PC-9 (cell line): ENCODE measurements around the gene DHCR7. TPM values are rescaled to one million over a fixed set of nuclear protein-coding genes. Genes with fewer than 3 reads are reported as not detected.

Experiments
- BruUV-seq: library from RNA; stranded (reverse); fragments of 400-500 nt; replicated peaks from 2 replicates; lab custom pipeline; 2021; lab: Mats Ljungman, UMichigan
- CTCF ChIA-PET: fragments of 300-600 bp; sonication (Branson Sonifier 250); formaldehyde crosslinking; loops from one replicate; lab custom pipeline; 2022; ENCODE audit warnings: antibody characterized with exemption; lab: Charles Lee
- POLR2A ChIA-PET: fragments of 300-600 bp; sonication (Branson Sonifier 250); formaldehyde crosslinking; loops from one replicate; lab custom pipeline; 2022; ENCODE audit warnings: antibody characterized with exemption; ENCODE audit not compliant: unreplicated experiment; lab: Charles Lee
- DNase-seq, 2 experiments: peaks; one replicate each; pipeline versions ENCODE4 v3.0.0 to v3.0.0-alpha.2; 2015 to 2022; ENCODE audit warnings: mixed read lengths in 1 of 2
- H2AFZ ChIP-seq: fragments of 200-600 bp; sonication (generic); 2 replicates; pipeline ENCODE4 v1.8.1; 2017; ENCODE audit warnings: antibody characterized with exemption
- H3F3A ChIP-seq: fragments of 200-600 bp; sonication (generic); 2 replicates; pipeline ENCODE4 v1.8.1; 2017; ENCODE audit warnings: antibody characterized with exemption, mild to moderate bottlenecking, low read depth; ENCODE audit not compliant: insufficient read depth
- H3K27ac ChIP-seq: fragments of 200-600 bp; sonication (generic); 2 replicates; pipeline ENCODE4 v1.6.1; 2016; ENCODE audit warnings: mixed run types
- H3K27me3 ChIP-seq: fragments of 200-600 bp; sonication (generic); 2 replicates; pipeline ENCODE4 v1.6.1; 2016; ENCODE audit warnings: low read depth, mixed run types; ENCODE audit not compliant: insufficient read depth
- H3K36me3 ChIP-seq: fragments of 200-600 bp; sonication (generic); 2 replicates; pipeline ENCODE4 v1.6.1; 2016; ENCODE audit warnings: low read depth, mixed run types
- H3K4me1 ChIP-seq: fragments of 200-600 bp; sonication (generic); replicated peaks from 2 replicates; pipeline ENCODE4 v1.6.1; 2016; ENCODE audit warnings: mixed run types; ENCODE audit not compliant: insufficient read depth
- H3K4me2 ChIP-seq: fragments of 200-600 bp; sonication (generic); 2 replicates; pipeline ENCODE4 v1.6.1; 2017; ENCODE audit warnings: mixed run types
- H3K4me3 ChIP-seq: fragments of 200-600 bp; sonication (generic); 2 replicates; pipeline ENCODE4 v1.6.1; 2016; ENCODE audit warnings: mixed run types
- H3K79me2 ChIP-seq: fragments of 200-600 bp; sonication (generic); 2 replicates; pipeline ENCODE4 v1.6.1; 2017; ENCODE audit warnings: low read depth, mixed run types
- H3K9me2 ChIP-seq: fragments of 200-600 bp; sonication (generic); 2 replicates; pipeline ENCODE4 v1.8.1; 2017; ENCODE audit warnings: mild to moderate bottlenecking; ENCODE audit not compliant: insufficient read depth
- H3K9me3 ChIP-seq: fragments of 200-600 bp; sonication (generic); 2 replicates; pipeline ENCODE4 v1.8.1; 2016; ENCODE audit warnings: low read depth; ENCODE audit not compliant: insufficient read depth
- H4K20me1 ChIP-seq: fragments of 200-600 bp; sonication (generic); 2 replicates; pipeline ENCODE4 v1.8.1; 2017; ENCODE audit not compliant: insufficient read depth
- CTCF ChIP-seq: fragments of 200-600 bp; sonication (generic); conservative IDR thresholded peaks from 2 replicates; pipeline ENCODE4 v1.6.1; 2017; ENCODE audit warnings: mixed run types, antibody characterized with exemption, mild to moderate bottlenecking, moderate library complexity
- EZH2 ChIP-seq: fragments of 200-600 bp; sonication (generic); IDR thresholded peaks from 2 replicates; pipeline ENCODE4 v1.8.0; 2017; ENCODE audit warnings: antibody characterized with exemption, low read depth
- intact Hi-C: fragments of 100-400 bp; cut with micrococcal nuclease; formaldehyde crosslinking; loops from one replicate; pipeline ENCODE4 v1.10.0; 2022; ENCODE audit not compliant: unreplicated experiment
- total RNA-seq: library from RNA; stranded (reverse); gene quantifications from 2 replicates; pipeline ENCODE4 v1.2.3, GENCODE V29; 2021

Gene DHCR7
- total RNA-seq, 1 experiment from 2014 or later = 311 TPM

- peaks cover 26% of the 10 kb centered on the region for H3K36me3 ChIP-seq
- CTCF ChIA-PET = no interaction called here
Measured at GRCh38 chr11:71465054-71465453, 16.9 kb upstream of the DHCR7 start.

GRCh38 chr11:71463331-71464211, 15.4 kb upstream of the DHCR7 start:
- no peak for TF ChIP-seq CTCF
- TF ChIP-seq EZH2 = no peak
- no TSS peak for BruUV-seq

More at GRCh38 chr11:71465054-71465453, 16.9 kb upstream of the DHCR7 start:
- H3K79me2 ChIP-seq = no peaks in the 10 kb centered on the region
- intact Hi-C loops = no loop called here
- H3K4me3 ChIP-seq = no peak overlapping the region
- no peaks in the 10 kb centered on the region for H3K27me3 ChIP-seq
- no peaks in the 10 kb centered on the region for H4K20me1 ChIP-seq
- H3K27ac ChIP-seq = no peak overlapping the region
- no peak overlapping the region for H3K4me2 ChIP-seq
- no peaks in the 10 kb centered on the region for H3F3A ChIP-seq
- no TSS peak for BruUV-seq
- H3K9me3 ChIP-seq = no peaks in the 10 kb centered on the region
- POLR2A ChIA-PET = no interaction called here
- H2AFZ ChIP-seq = no peak overlapping the region
- no peaks in the 10 kb centered on the region for H3K9me2 ChIP-seq
- no peak for TF ChIP-seq CTCF
- TF ChIP-seq EZH2 = no peak
- no peaks in the 10 kb centered on the region for H3K4me1 ChIP-seq
- no peak for DNase-seq

GRCh38 chr11:71462726-71463125, 14.5 kb upstream of the DHCR7 start:
- H3K4me1 ChIP-seq = no peaks in the 10 kb centered on the region
- no peak for DNase-seq
- intact Hi-C loops = no loop called here
- H3K36me3 ChIP-seq = peaks cover 20% of the 10 kb centered on the region
- POLR2A ChIA-PET = interaction anchor here (0.6 kb wide), 1 partner anchor 10 kb away, joined by 17 read pairs; the partner anchor contains the start of gene NADSYN1
- no peak overlapping the region for H3K4me3 ChIP-seq
- no peaks in the 10 kb centered on the region for H3K9me2 ChIP-seq
- H3F3A ChIP-seq = no peaks in the 10 kb centered on the region
- no peak overlapping the region for H3K4me2 ChIP-seq
- H3K79me2 ChIP-seq = no peaks in the 10 kb centered on the region
- H3K27ac ChIP-seq = no peak overlapping the region
- H2AFZ ChIP-seq = no peak overlapping the region
- no peaks in the 10 kb centered on the region for H3K9me3 ChIP-seq
- peaks cover 3% of the 10 kb centered on the region; the same call in 1 of the 2 replicates for H4K20me1 ChIP-seq
- no peaks in the 10 kb centered on the region for H3K27me3 ChIP-seq
- no peak for TF ChIP-seq CTCF
- no peak for TF ChIP-seq EZH2
- CTCF ChIA-PET = no interaction called here
- no TSS peak for BruUV-seq

More at GRCh38 chr11:71463331-71464211, 15.4 kb upstream of the DHCR7 start:
- Histone ChIP-seq H3K27me3 (no peaks in the 10 kb centered on the region), H3F3A (no peaks in the 10 kb centered on the region), H3K4me3 (no peak overlapping the region), H3K9me2 (no peaks in the 10 kb centered on the region), H3K27ac (no peak overlapping the region), H2AFZ (no peak overlapping the region), H3K79me2 (no peaks in the 10 kb centered on the region), H3K4me1 (no peaks in the 10 kb centered on the region), H3K4me2 (no peak overlapping the region), H4K20me1 (no peaks in the 10 kb centered on the region), H3K9me3 (no peaks in the 10 kb centered on the region), H3K36me3 (peaks cover 26% of the 10 kb centered on the region)
- POLR2A ChIA-PET = no interaction called here
- CTCF ChIA-PET = no interaction called here
- DNase-seq = no peak
- intact Hi-C loops = no loop called here
